Parathyroid adenoma (tissue), 2 donors: ENCODE measurements around the gene KLHL26.

ENCODE experiments used
- H2AFZ ChIP-seq: fragments of 300-600 bp; sonication (generic); one replicate; pipeline ENCODE4 v1.7.0; 2017; ENCODE audit warnings: antibody characterized with exemption, mild to moderate bottlenecking
- H3K27ac ChIP-seq: fragments of 300-600 bp; sonication (generic); one replicate; pipeline ENCODE4 v1.7.0; 2017
- H3K27me3 ChIP-seq: fragments of 300-600 bp; sonication (generic); one replicate; pipeline ENCODE4 v1.7.0; 2017; ENCODE audit warnings: low read length; ENCODE audit not compliant: control insufficient read depth, insufficient read depth
- H3K36me3 ChIP-seq: fragments of 300-600 bp; sonication (generic); one replicate; pipeline ENCODE4 v1.7.0; 2017; ENCODE audit warnings: low read length; ENCODE audit not compliant: control insufficient read depth, insufficient read depth
- H3K4me1 ChIP-seq: fragments of 300-600 bp; sonication (generic); one replicate; pipeline ENCODE4 v1.7.0; 2017; ENCODE audit warnings: control low read depth
- H3K4me2 ChIP-seq: fragments of 300-600 bp; sonication (generic); one replicate; pipeline ENCODE4 v1.7.0; 2017; ENCODE audit warnings: low read length
- H3K4me3 ChIP-seq: fragments of 300-600 bp; sonication (generic); one replicate; pipeline ENCODE4 v1.7.0; 2017; ENCODE audit warnings: low read depth, low read length
- H3K79me2 ChIP-seq: fragments of 300-600 bp; sonication (generic); one replicate; pipeline ENCODE4 v1.7.0; 2017; ENCODE audit warnings: control low read depth
- H3K9ac ChIP-seq: fragments of 300-600 bp; sonication (generic); one replicate; pipeline ENCODE4 v1.7.0; 2017; ENCODE audit warnings: mild to moderate bottlenecking
- H3K9me3 ChIP-seq: fragments of 300-600 bp; sonication (generic); one replicate; pipeline ENCODE4 v1.7.0; 2017; ENCODE audit warnings: low read length; ENCODE audit not compliant: control insufficient read depth
- CTCF ChIP-seq: fragments of 300-600 bp; sonication (generic); IDR thresholded peaks from one replicate; pipeline ENCODE4 v1.7.0; 2017; ENCODE audit warnings: antibody characterized with exemption, mild to moderate bottlenecking
- donor health status: primary hyperparathyroidism.

Gene KLHL26

GRCh38 chr19:18644196-18645034 is 7.6 kb downstream of the KLHL26 start:
- no peak for TF ChIP-seq CTCF
- Histone ChIP-seq H3K27ac (no peak overlapping the region), H3K4me1 (no peaks in the 10 kb centered on the region), H3K79me2 (peaks cover 36% of the 10 kb centered on the region), H3K4me3 (no peak overlapping the region), H3K9ac (no peak overlapping the region), H3K4me2 (no peak overlapping the region), H3K27me3 (no peaks in the 10 kb centered on the region), H2AFZ (no peak overlapping the region), H3K36me3 (no peaks in the 10 kb centered on the region), H3K9me3 (no peaks in the 10 kb centered on the region)

DNA sequence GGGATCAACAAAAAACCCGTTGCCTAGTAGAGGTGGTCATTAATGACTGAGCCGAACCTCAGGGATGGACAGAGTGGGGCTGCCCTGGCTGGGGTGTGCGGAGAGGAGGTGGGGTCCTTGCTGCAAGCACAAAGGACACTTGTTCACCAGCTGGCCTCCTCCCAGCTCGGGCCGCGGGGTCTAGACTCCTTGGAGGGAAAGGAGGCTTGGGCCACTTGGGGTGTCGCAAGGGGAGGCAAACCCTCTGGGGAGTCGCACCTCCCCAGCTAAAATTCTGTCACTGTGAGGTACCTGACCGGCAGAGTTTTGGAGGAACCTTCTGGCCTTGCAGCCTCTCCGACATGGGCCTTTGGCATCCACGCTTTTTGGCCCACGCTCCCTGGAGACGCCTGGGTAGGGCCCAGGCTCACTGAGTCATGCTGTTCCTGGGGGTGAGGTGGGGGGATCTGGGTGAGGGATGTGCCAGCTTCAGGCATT is 8.2 kb downstream of the KLHL26 start:
- H3K36me3 ChIP-seq, result no peaks in the 10 kb centered on the region
- H3K4me1 ChIP-seq, result no peaks in the 10 kb centered on the region
- H2AFZ ChIP-seq, result no peak overlapping the region
- no peaks in the 10 kb centered on the region for H3K9me3 ChIP-seq
- TF ChIP-seq CTCF, result no peak
- no peak overlapping the region for H3K4me2 ChIP-seq
- no peaks in the 10 kb centered on the region for H3K27me3 ChIP-seq
- no peak overlapping the region for H3K4me3 ChIP-seq
- no peak overlapping the region for H3K27ac ChIP-seq
- H3K79me2 ChIP-seq, result peaks cover 36% of the 10 kb centered on the region
- no peak overlapping the region for H3K9ac ChIP-seq

DNA sequence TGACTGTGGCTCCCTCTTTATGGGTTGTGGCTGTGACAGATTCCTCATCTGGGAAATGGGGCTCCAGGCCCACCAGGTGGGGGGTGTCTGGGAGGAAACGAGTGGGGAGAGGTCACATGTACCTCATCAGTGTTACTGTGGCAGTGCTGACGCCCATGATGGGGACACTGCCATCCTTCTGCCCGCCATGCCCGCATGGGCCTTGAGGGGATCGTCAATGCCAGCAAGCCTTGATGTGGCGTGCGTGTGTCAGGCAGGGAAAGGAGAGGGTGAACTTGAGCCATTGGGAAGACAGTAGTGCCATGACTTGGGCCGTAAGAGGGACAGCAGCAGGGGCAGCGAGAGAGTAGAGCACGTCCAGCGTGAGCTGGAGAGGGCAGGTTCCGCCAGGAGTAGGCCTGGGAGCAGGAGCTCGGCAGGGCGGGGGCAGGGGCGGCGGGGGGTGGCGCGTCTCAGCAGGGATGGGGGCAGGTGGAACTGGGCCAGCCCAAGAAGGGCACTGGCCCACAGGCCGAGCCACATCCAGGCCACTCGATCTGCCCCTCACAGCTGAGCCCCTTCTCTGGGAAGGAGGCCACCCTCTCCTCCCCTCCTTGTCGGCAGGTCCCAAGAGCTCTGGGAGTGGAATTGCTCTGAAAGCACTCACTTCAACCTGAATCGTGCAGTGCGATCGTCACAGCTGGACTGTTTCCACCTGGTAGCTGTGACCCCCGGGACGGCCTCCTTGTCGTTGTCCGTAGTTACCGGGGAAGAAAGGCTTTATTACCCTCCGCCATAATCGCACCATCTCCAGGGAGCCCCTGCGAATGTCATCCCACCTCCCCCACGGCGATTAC is 9.9 kb downstream of the KLHL26 start:
- H3K4me2 ChIP-seq, result no peak overlapping the region
- no peaks in the 10 kb centered on the region for H3K27me3 ChIP-seq
- H3K27ac ChIP-seq, result no peak overlapping the region
- no peak overlapping the region for H3K4me3 ChIP-seq
- H3K36me3 ChIP-seq, result no peaks in the 10 kb centered on the region
- no peak overlapping the region for H3K9ac ChIP-seq
- H3K79me2 ChIP-seq, result peaks cover 30% of the 10 kb centered on the region
- no peak overlapping the region for H2AFZ ChIP-seq
- no peaks in the 10 kb centered on the region for H3K4me1 ChIP-seq
- TF ChIP-seq CTCF, result no peak
- H3K9me3 ChIP-seq, result no peaks in the 10 kb centered on the region

GRCh38 chr19:18647371-18647767 is 10.5 kb downstream of the KLHL26 start:
- H3K4me2 ChIP-seq, result no peak overlapping the region
- H3K4me1 ChIP-seq, result no peaks in the 10 kb centered on the region
- no peak for TF ChIP-seq CTCF
- H3K27me3 ChIP-seq, result no peaks in the 10 kb centered on the region
- H3K79me2 ChIP-seq, result peaks cover 30% of the 10 kb centered on the region
- H3K9me3 ChIP-seq, result no peaks in the 10 kb centered on the region
- H3K36me3 ChIP-seq, result no peaks in the 10 kb centered on the region
- H3K27ac ChIP-seq, result no peak overlapping the region
- no peak overlapping the region for H3K9ac ChIP-seq
- H3K4me3 ChIP-seq, result no peak overlapping the region
- H2AFZ ChIP-seq, result no peak overlapping the region
